ENCODE data around the gene FBXL3. TPM values are rescaled to one million over a fixed set of nuclear protein-coding genes. Genes with fewer than 3 reads are reported as not detected.

Gene FBXL3
- total RNA-seq, 2 experiments from 2014 or later, result 41.3 to 43.2 TPM

- Mint-ChIP-seq H3K27ac (no peak overlapping the region), H3K36me3 (ENCODE audit: low read depth) (peaks cover 46% of the 10 kb centered on the region), H3K27me3 (no peaks in the 10 kb centered on the region), H3K9me3 (no peaks in the 10 kb centered on the region), H3K4me1 (peaks cover 39% of the 10 kb centered on the region), H3K4me3 (no peak overlapping the region)
- no peak for DNase-seq
- CTCF ChIA-PET, result interaction anchor here (0.9 kb wide), 1 partner anchor 10 kb away, joined by 3 read pairs; no protein-coding TSS in a partner anchor
- POLR2A ChIA-PET, result no interaction called here
These were observed 32.7 kb downstream of the FBXL3 start for GRCh38 chr13:76994281-76994680.

DNA sequence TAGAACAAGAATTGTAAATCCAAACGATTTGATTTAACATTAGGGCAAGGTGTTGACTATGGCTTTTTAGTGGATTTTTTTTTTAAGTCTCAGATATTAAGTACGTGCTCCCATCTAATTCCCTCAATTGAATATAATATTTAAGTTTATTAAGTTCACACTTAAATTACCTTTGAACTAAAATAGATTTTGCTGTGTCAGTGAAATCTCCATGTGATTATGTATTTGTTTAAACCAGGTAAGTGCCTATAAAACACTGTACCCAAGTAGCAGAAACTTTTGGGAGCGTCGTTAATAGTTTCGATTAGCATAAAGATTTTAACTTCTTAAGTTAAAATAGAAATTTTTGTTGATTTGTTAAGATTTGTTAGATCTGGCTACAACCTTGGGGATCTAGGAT lies 33.5 kb downstream of the FBXL3 start:
- Mint-ChIP-seq H3K27me3 (no peaks in the 10 kb centered on the region), H3K4me3 (peak overlapping the region; percentile 95), H3K4me1 (peaks cover 39% of the 10 kb centered on the region), H3K9me3 (no peaks in the 10 kb centered on the region), H3K27ac (peak overlapping the region; percentile 100), H3K36me3 (ENCODE audit: low read depth) (peaks cover 38% of the 10 kb centered on the region)
- CTCF ChIA-PET, result interaction anchor here (0.9 to 5.2 kb wide), 6 partner anchors 8 to 42 kb away, joined by 3 to 31 read pairs (median 3); no protein-coding TSS in a partner anchor
- no peak for DNase-seq
- POLR2A ChIA-PET, result no interaction called here

- Mint-ChIP-seq H3K27ac (peak overlapping the region; percentile 100), H3K27me3 (no peaks in the 10 kb centered on the region), H3K4me3 (peak overlapping the region; percentile 95), H3K9me3 (no peaks in the 10 kb centered on the region), H3K4me1 (peaks cover 37% of the 10 kb centered on the region), H3K36me3 (ENCODE audit: low read depth) (peaks cover 34% of the 10 kb centered on the region)
- ChIA-PET CTCF (interaction anchor here (1.0 to 5.2 kb wide), 7 partner anchors 9 to 108 kb away, joined by 3 to 31 read pairs (median 3); partner anchors contain the start of gene FBXL3), POLR2A (no interaction called here)
- no peak for DNase-seq
These were observed 33.9 kb downstream of the FBXL3 start for GRCh38 chr13:76993021-76993420.

GRCh38 chr13:76992548-76993001 lies 34.4 kb downstream of the FBXL3 start:
- ChIA-PET POLR2A (no interaction called here), CTCF (interaction anchor here (1.0 to 5.2 kb wide), 7 partner anchors 9 to 107 kb away, joined by 3 to 31 read pairs (median 3); partner anchors contain the start of gene FBXL3)
- peaks cover 29% of the 10 kb centered on the region for H3K36me3 Mint-ChIP-seq (ENCODE audit: low read depth)
- H3K27ac Mint-ChIP-seq, result peak overlapping the region; percentile 100
- peak; percentile 12 for DNase-seq
- H3K4me1 Mint-ChIP-seq, result peaks cover 37% of the 10 kb centered on the region
- H3K4me3 Mint-ChIP-seq, result peak overlapping the region; percentile 95
- no peaks in the 10 kb centered on the region for H3K9me3 Mint-ChIP-seq
- H3K27me3 Mint-ChIP-seq, result no peaks in the 10 kb centered on the region

- H3K4me1 Mint-ChIP-seq, result peaks cover 35% of the 10 kb centered on the region
- H3K9me3 Mint-ChIP-seq, result no peaks in the 10 kb centered on the region
- DNase-seq, result peak; percentile 95
These were observed 35.0 kb downstream of the FBXL3 start, which contains the start of gene CLN5 for GRCh38 chr13:76991796-76992547. Gene CLN5 (plus strand): TSS chr13:76992081. CDS start chr13:76992099, 18 bp downstream.

GRCh38 chr13:76991432-76991795 lies 35.5 kb downstream of the FBXL3 start:
- peaks cover 19% of the 10 kb centered on the region for H3K36me3 Mint-ChIP-seq (ENCODE audit: low read depth)
- peak overlapping the region; percentile 95 for H3K4me3 Mint-ChIP-seq
- H3K27ac Mint-ChIP-seq, result peak overlapping the region; percentile 100
- H3K9me3 Mint-ChIP-seq, result no peaks in the 10 kb centered on the region
- POLR2A ChIA-PET, result interaction anchor here (0.7 kb wide), 1 partner anchor 538 kb away, joined by 3 read pairs; no protein-coding TSS in a partner anchor
- H3K27me3 Mint-ChIP-seq, result peaks cover 10% of the 10 kb centered on the region
- DNase-seq, result peak; percentile 65
- CTCF ChIA-PET, result interaction anchor here (5.2 kb wide), 1 partner anchor 11 kb away, joined by 31 read pairs; no protein-coding TSS in a partner anchor
- H3K4me1 Mint-ChIP-seq, result peaks cover 32% of the 10 kb centered on the region

More at GRCh38 chr13:76991796-76992547, 35.0 kb downstream of the FBXL3 start, which contains the start of gene CLN5:
- Mint-ChIP-seq H3K4me3 (peak within 1 kb of the TSS; percentile 95), H3K27me3 (peaks cover 4% of the 10 kb centered on the region), H3K27ac (peak within 1 kb of the TSS; percentile 100), H3K36me3 (ENCODE audit: low read depth) (peaks cover 25% of the 10 kb centered on the region)
- ChIA-PET POLR2A (interaction anchor here (0.7 kb wide), 1 partner anchor 537 kb away, joined by 3 read pairs; no protein-coding TSS in a partner anchor), CTCF (interaction anchor here (1.0 to 5.2 kb wide), 5 partner anchors 10 to 107 kb away, joined by 3 to 31 read pairs (median 3); partner anchors contain the start of gene FBXL3)

GRCh38 chr13:76983676-76984075 lies 43.3 kb downstream of the FBXL3 start:
- Mint-ChIP-seq H3K36me3 (ENCODE audit: low read depth) (no peaks in the 10 kb centered on the region), H3K27me3 (peaks cover 42% of the 10 kb centered on the region), H3K4me3 (no peak overlapping the region), H3K9me3 (no peaks in the 10 kb centered on the region), H3K4me1 (peaks cover 2% of the 10 kb centered on the region), H3K27ac (no peak overlapping the region)
- DNase-seq, result no peak
- POLR2A ChIA-PET, result no interaction called here
- CTCF ChIA-PET, result interaction anchor here (0.6 to 1.2 kb wide), 2 partner anchors 10 to 50 kb away, joined by 3 read pairs; no protein-coding TSS in a partner anchor

- ChIA-PET POLR2A (no interaction called here), CTCF (interaction anchor here (2.6 kb wide), 1 partner anchor 9 kb away, joined by 31 read pairs; the partner anchor contains the start of gene CLN5)
- peaks cover 2% of the 10 kb centered on the region for H3K4me1 Mint-ChIP-seq
- no peaks in the 10 kb centered on the region for H3K36me3 Mint-ChIP-seq (ENCODE audit: low read depth)
- no peak for DNase-seq
- no peak overlapping the region for H3K4me3 Mint-ChIP-seq
- peaks cover 43% of the 10 kb centered on the region for H3K27me3 Mint-ChIP-seq
- no peak overlapping the region for H3K27ac Mint-ChIP-seq
- H3K9me3 Mint-ChIP-seq, result no peaks in the 10 kb centered on the region
These were observed 44.9 kb downstream of the FBXL3 start for GRCh38 chr13:76982061-76982460.

DNA sequence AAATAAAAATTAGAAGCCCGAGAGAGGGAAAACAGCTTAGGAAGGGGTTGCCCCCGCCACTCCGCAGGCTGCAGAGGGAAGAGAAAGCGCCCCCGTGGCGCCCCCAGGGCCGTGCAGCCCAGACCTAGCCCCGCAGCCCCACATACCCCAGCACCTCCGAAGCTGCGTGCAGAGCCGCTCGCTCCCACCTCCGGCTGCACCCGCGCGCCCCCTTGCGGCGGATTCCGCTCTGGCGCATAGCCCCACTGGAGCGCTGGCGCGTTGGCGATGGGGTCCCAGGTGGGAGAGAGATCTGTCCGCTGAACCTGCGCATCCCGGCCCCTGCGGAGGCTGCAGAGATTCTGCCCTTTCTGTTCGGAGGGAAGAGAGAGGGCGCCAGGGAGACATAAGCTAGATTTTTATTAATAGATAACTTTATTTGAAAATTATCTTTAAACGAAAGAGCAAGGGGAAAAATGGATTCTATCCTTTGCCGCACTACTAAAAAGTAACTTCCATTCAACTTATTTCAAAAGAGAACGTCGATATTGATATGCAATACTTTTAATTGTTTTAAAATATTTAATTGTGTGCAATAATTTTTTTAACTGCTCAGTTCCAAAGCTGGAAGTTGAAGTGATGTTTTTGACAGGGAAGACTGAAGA lies 46.8 kb downstream of the FBXL3 start:
- Mint-ChIP-seq H3K9me3 (no peaks in the 10 kb centered on the region), H3K27me3 (peaks cover 32% of the 10 kb centered on the region), H3K4me3 (peak overlapping the region; percentile 22), H3K27ac (no peak overlapping the region), H3K36me3 (ENCODE audit: low read depth) (no peaks in the 10 kb centered on the region), H3K4me1 (peaks cover 10% of the 10 kb centered on the region)
- CTCF ChIA-PET, result interaction anchor here (0.6 to 3.1 kb wide), 11 partner anchors 11 to 1323 kb away, joined by 3 to 31 read pairs (median 4); partner anchors contain the start of genes CLN5 and FBXL3
- DNase-seq, result peak; percentile 84
- POLR2A ChIA-PET, result no interaction called here

DNA sequence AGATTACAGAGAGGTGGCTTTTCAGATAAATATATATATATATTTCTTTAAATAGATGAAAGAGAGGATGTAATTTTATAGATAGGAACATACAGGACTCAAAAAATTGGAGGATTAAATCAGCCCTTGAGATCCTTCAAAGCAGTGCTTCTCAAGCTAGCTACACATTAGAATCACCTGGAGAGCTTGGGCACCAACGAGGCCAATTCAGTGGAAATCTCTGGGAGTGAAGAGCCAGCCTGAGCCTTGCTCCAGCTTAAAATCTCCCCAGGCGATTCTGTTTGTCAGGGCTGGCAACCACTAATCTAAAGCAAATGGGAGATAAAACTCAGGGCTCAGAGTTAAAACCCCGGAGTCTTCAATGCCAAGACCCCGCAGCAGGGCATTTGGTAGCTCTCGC lies 50.0 kb downstream of the FBXL3 start:
- Mint-ChIP-seq H3K9me3 (no peaks in the 10 kb centered on the region), H3K4me3 (no peak overlapping the region), H3K27ac (no peak overlapping the region), H3K4me1 (peaks cover 10% of the 10 kb centered on the region), H3K36me3 (ENCODE audit: low read depth) (no peaks in the 10 kb centered on the region), H3K27me3 (peaks cover 45% of the 10 kb centered on the region)
- ChIA-PET CTCF (interaction anchor here (1.2 kb wide), 1 partner anchor 16 kb away, joined by 3 read pairs; no protein-coding TSS in a partner anchor), POLR2A (interaction anchor here (0.5 kb wide), 1 partner anchor 335 kb away, joined by 4 read pairs; no protein-coding TSS in a partner anchor)
- DNase-seq, result no peak

GRCh38 chr13:76976490-76976889 lies 50.5 kb downstream of the FBXL3 start:
- no peaks in the 10 kb centered on the region for H3K9me3 Mint-ChIP-seq
- CTCF ChIA-PET, result interaction anchor here (1.2 kb wide), 1 partner anchor 17 kb away, joined by 3 read pairs; no protein-coding TSS in a partner anchor
- peak overlapping the region; percentile 59 for H3K27ac Mint-ChIP-seq
- no peaks in the 10 kb centered on the region for H3K36me3 Mint-ChIP-seq (ENCODE audit: low read depth)
- H3K4me1 Mint-ChIP-seq, result peaks cover 10% of the 10 kb centered on the region
- H3K27me3 Mint-ChIP-seq, result peaks cover 43% of the 10 kb centered on the region
- peak; percentile 32 for DNase-seq
- H3K4me3 Mint-ChIP-seq, result no peak overlapping the region
- POLR2A ChIA-PET, result interaction anchor here (0.5 kb wide), 1 partner anchor 334 kb away, joined by 4 read pairs; no protein-coding TSS in a partner anchor

- Mint-ChIP-seq H3K36me3 (ENCODE audit: low read depth) (no peaks in the 10 kb centered on the region), H3K4me1 (peaks cover 10% of the 10 kb centered on the region), H3K27ac (no peak overlapping the region), H3K4me3 (no peak overlapping the region), H3K27me3 (peaks cover 41% of the 10 kb centered on the region), H3K9me3 (no peaks in the 10 kb centered on the region)
- CTCF ChIA-PET, result no interaction called here
- POLR2A ChIA-PET, result no interaction called here
- DNase-seq, result no peak
These were observed 51.1 kb downstream of the FBXL3 start for GRCh38 chr13:76975863-76976262.
